H1 (cell line): ENCODE data around the gene INAFM1. TPM values are rescaled to one million over a fixed set of nuclear protein-coding genes. Genes with fewer than 3 reads are reported as not detected.

Experiments
- KDM4A ChIP-seq: IDR thresholded peaks from one replicate; pipeline ENCODE4 v1.7.1; 2012; ENCODE audit warnings: low read depth, mild to moderate bottlenecking, moderate library complexity, low read length, inconsistent platforms; ENCODE audit not compliant: severe bottlenecking
- YY1 ChIP-seq: IDR thresholded peaks from 2 replicates; pipeline ENCODE4 v1.6.1; 2011; ENCODE audit warnings: low read depth, mild to moderate bottlenecking, low read length
- polyA plus RNA-seq, 7 experiments: library from polyadenylated mRNA; depleted of rRNA in 3 of 7; stranded (reverse) in 5 of 7; unstranded in 2 of 7; fragments of >200 nt in 5 of 7; fragments of 200-250 nt in 2 of 7; gene quantifications; 1 replicate in 5 of 7; 2 replicates in 1 of 7; 4 replicates in 1 of 7; pipeline versions ENCODE4 v1.2.1 to v1.2.3, GENCODE V29; 2011 to 2013; ENCODE audit warnings: missing spikeins in 2 of 7, mixed read lengths in 2 of 7
- total RNA-seq: library from RNA; stranded (reverse); fragmentation: NEBNext Ultra II Directional; extraction: Animal tissue kit (Norgen Biotek cat#: 25700); gene quantifications from 2 replicates; pipeline ENCODE4 v1.2.1, GENCODE V29; 2021

Gene INAFM1
- total and polyA plus RNA-seq, 2 of the 8 experiments (the other 6 are each of a cell fraction or from before 2014, with no cell fraction given), result 2.6 to 3.4 TPM

DNA sequence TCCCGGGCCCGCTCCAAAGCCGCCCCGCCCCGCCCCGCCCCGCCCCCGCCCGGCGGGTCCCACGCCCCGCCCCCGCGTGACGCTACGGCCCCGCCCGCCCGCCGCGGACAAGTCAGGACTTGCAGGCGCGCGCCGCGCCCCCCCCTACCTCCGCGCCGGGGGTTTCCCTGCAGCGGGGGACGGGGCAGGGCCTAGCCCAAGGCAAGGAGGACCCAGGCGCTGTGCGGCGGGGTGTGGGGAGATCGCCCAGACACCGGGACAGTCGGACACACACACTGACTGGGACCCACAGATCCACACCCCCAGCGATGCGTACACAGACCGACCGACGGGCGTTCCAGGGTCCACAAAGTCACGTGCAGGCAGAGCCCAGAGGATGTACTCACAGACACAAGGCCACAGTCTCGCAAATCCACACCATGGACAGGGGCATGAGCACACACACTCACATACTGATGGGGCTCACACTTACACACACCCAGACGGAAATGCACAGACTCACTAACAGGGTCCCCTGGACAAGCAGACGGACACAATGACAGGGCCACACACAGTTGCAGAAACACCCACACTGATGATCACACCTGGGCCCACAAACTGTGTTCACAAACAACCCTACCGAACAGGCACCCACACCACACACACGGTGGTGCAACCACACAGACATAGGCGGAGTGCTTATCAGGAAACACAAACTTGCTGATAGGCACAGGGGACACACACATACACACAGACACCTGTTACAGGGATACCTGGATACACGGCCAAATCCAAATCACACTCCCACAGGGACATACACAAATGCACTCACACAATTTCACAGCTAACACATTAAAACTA is 43.2 kb upstream of the INAFM1 start (continued):
- peak; percentile 4 for TF ChIP-seq KDM4A
- TF ChIP-seq YY1, result no peak
